Activated CD4-positive, alpha-beta T cell treated with anti-CD3 and anti-CD28 coated beads, Interleukin-2, amount 10 ng/mL, durations not matched to agents 7 days and 5 days (primary cell): ENCODE measurements around the gene ZNF546. TPM values are rescaled to one million over a fixed set of nuclear protein-coding genes. Genes with fewer than 3 reads are reported as not detected.

ENCODE experiments used
- total RNA-seq, 2 experiments: library from RNA; stranded (reverse); gene quantifications; one replicate each; pipeline ENCODE4 v1.2.3, GENCODE V29; 2021

Gene ZNF546
- total RNA-seq, 2 experiments from 2014 or later, result 6.1 to 8.9 TPM

Other genes starting within 250 kb of the ZNF546 start
- gene LEUTX, start 218.2 kb upstream of the ZNF546 start, total RNA-seq, result not detected
- gene DYRK1B, start 162.9 kb upstream of the ZNF546 start, total RNA-seq, result 10 to 100 TPM; 10.9 to 11.5 TPM
- gene FBL, start 150.7 kb upstream of the ZNF546 start, total RNA-seq, result 100 to 1,000 TPM; 330 to 377 TPM
- gene FCGBP, start 62.4 kb upstream of the ZNF546 start, total RNA-seq, result 1 to 10 TPM; 7.1 TPM
- 100 to 1,000 TPM; 108 to 122 TPM for gene PSMC4, start 25.9 kb upstream of the ZNF546 start, total RNA-seq
- gene ZNF780B, start 59.2 kb downstream of the ZNF546 start, total RNA-seq, result 10 to 100 TPM; 28.3 to 30.5 TPM
- gene ZNF780A, start 93.9 kb downstream of the ZNF546 start, total RNA-seq, result 10 to 100 TPM; 24.1 to 24.5 TPM
- gene MAP3K10, start 194.4 kb downstream of the ZNF546 start, total RNA-seq, result 10 to 100 TPM; 15.7 to 19.7 TPM
- not detected for gene TTC9B, start 221.3 kb downstream of the ZNF546 start, total RNA-seq
- gene CCNP, start 229.6 kb downstream of the ZNF546 start, total RNA-seq, result under 1 TPM; 0.27 to 0.35 TPM